Stimulated activated CD4-positive, alpha-beta T cell treated with anti-CD3 and anti-CD28 coated beads, Interleukin-4, amount 100 ng/mL, for 1 hour (primary cell): Measurements from ENCODE around the gene LBP.
"Not testable (repeated sequence)": the region's sequence is repeated elsewhere in the genome, so short reads cannot be mapped to it uniquely, and the experiment has no call there.

ENCODE experiments used
- DNase-seq: peaks from one replicate; pipeline ENCODE4 v3.0.0-alpha.2; 2020

The LBP gene

DNA sequence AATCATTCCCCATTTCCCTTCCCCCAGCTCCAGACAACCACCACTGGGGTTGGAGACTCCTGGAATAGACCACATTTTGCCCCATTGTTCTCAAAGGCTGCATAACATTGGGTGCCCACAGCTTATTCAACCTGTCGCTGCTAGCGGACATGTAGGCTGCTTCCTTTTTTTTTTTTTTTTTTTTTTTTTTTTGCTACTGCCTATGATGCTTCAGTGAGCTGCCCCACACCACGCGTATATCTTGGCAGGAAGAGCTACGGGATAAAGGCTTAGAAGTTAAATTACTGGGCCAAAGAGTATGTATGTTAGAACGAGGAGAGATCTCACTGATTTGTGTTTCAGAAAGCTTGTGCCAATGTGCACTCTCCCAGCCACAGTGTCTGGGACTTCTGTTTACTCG lies 7.0 kb downstream of the LBP start:
- no peak for DNase-seq

DNA sequence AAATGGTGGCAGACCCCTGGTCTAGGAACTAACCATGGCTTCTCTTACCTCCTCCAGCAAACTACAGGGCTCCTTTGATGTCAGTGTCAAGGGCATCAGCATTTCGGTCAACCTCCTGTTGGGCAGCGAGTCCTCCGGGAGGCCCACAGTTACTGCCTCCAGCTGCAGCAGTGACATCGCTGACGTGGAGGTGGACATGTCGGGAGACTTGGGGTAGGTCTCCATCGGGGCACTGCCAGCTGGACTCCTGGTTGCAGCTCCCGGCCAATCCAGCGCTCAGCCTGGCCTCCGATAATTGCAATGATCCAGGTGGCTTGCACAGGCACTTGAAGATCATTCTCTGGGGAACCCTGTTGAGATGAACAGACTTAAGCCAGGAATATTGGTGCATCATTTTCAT lies 7.9 kb downstream of the LBP start:
- no peak for DNase-seq

DNA sequence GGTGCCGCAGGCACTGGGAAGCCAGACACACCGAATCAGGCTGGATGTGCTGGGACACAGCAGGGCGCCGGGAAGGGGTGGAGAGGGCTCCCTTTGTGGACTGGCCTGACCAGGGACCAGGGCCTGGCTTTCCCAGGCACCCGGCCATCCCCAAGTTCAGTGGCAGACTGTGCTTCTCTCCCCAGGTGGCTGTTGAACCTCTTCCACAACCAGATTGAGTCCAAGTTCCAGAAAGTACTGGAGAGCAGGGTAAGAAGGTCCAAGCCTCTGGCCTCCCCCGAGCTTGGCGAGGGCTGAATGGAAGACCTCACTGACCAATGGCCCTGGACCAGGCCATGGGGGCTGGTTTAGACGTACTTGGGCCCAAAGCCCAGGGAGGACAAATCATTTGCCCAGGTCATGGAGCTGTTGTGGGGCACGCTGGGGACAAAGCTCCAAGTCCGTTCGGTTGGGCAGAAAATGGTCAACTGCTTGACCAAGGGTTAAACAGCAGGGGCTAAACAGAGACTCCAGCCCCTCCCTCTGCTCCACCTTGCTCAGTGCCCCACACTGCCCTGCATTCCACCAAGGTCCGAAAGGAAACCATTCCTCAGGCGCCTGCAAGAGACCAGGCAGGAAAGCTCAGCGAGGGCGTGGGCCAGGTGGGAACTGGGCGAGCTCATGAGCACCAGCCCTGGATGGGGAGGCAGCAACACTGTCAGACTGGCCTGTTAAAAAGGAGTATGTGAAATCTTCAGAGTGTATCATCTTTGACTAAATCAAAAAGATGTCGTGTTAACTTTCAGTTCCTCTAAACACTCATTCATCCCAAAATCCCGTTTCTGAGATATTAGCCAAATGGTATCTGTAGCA lies 9.1 kb downstream of the LBP start:
- no peak for DNase-seq

DNA sequence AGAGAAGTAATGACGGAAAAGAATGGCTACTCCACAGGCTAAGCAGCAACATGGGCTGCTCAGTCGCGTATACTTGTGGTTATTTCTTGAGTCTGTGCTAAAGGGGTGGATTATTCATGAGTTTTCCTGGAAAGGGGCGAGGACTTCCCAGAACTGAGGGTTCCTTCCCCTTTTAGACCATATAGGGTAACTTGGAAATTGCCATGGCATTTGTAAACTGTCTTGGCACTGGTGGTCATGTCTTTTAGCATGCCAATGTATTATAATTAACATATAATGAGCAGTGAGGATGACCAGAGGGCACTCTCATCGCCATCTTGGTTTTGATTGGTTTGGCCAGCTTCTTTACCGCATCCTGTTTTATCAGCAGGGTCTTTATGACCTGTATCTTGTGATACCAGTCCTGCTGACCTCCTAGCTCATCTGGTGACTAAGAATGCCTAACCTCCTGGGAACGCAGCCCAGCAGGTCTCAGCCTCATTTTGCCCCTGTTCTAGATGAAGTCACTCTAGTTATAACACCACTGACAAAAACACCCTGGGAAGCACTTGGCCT lies 11.4 kb downstream of the LBP start:
- no peak for DNase-seq

DNA sequence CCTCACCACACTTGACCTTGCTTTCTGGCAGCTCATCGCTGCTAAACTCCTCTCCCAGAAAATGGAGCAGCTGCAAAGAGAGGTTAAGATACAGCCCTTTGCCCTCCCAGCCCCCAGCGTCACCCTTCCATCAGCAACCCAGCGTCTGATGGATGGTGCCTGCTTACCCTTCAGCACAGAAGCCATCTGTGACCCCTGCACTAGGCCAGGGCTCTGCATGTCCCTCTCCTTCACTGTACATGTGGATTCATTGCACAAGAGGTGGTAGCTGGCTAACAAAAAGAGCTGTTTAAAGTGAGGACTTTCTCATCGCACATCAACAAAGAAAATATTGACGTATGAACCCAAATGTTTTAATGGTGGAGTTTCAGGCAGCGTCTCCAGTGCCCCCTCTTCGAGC lies 12.3 kb downstream of the LBP start:
- no peak for DNase-seq

DNA sequence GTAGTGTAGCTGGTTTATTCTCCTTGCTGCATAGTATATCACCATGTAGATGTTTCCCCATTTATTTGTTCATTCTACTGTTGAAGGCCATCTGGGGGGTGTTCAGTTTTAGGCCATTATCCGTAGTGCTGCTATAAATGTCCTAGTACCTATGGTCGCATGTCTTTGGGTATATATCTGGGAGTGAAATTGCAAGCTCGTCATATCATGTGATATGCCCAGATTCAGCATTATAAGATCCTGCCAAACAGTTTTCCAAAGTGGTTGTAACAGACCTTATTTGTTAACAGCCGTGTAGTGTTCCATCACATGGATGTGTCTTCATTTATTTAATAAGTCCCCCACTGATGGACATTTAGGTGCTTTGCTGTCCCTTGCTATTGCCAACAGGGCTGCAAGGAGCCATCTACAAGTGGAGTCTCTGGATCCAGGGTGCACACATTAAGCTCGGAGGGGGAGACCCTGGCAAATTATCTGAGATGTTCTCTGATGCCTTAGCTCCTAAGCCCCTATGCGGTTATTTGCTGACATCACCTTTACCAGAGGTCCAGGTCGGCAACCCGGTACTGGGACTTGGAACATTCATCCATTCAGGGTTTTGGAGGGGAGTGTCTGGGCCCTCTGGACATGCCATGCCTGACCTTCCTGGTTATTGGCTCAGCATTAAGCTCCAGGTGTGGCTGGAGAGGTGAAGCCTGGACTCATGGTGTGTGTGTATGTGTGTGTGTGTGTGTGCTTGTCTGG lies 16.9 kb downstream of the LBP start:
- DNase-seq: no peak

DNA sequence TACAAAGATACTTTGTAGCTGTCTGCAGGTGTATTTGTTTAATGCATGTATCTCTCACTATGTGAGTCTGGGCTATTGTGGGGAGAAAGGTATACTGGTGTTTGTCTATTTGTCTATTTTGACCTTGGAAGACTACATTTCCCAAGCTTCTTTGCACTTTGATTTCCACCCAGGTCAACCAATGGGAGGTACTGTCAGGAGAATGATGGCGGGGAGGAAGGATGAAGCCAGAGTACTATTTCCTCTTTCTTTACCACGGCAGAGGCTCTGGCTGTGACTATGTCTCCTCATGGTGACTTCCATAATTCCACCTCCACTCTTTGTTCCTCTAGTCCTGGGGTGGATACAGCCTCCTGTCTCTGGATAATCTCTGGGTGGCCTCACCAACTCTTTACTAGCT lies 23.1 kb downstream of the LBP start:
- DNase-seq: no peak

DNA sequence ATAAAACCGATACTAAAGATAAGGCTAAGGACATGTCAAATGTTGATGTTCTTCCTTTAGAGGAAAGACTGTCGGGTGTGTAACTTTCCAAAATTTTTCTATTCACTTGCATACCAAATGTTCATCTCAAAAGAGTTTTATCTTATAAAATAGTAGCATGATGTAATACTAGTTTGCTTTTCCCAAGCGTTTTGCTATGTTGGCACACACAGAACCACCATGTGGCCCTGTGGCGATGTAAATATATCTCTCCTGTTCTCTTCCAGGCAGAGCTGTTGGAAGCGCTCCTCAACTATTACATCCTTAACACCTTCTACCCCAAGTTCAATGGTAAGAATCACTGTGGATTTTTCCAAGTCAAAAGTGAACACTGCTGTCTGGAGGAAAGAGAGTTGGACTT lies 26.5 kb downstream of the LBP start:
- DNase-seq: no peak

DNA sequence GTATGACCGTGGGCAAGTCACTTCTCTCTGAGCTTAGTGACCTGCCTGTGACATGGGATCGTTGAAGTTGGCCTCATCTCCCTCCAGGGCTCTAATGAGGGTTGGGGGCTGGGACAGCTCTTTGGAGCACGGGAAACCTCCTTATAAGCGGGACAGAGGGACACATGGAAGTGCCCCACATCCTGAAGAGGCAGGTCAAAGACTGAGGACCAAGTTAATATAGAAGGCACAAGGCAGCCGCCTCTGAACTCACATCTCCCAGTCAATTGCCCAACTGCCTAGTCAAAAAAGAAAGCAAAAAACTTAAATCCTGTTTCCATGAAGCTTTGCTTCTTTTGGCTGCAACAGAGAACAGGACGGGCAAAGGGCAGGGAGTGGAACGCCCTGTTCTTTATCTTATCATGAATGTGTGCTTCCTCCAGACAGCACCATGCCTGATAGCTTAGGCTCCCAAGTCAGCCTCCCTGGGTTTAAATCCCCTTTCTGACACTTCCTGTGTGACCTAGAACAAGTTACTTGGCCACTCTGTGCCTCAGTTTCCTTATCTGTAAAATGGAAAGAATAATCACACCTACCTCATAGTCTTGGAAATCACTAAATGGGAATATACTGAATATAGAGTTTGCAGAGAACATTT lies 27.1 kb downstream of the LBP start:
- no peak for DNase-seq

DNA sequence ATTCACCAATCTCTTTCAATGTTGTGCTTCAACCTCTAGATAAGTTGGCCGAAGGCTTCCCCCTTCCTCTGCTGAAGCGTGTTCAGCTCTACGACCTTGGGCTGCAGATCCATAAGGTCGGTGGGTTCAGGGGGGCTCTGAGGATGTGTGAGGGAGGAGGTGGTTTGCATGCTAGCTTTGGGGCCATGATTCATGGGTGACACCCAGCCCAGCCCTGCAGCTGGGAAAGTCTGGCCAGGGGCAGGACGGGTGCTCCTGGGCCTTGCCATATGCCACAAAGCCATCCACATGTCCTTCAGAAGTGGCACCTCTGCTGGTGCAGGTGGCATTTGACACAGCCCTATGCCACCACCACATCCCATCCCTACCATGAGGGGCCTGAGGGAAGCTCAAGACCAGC lies 27.6 kb downstream of the LBP start:
- no peak for DNase-seq

DNA sequence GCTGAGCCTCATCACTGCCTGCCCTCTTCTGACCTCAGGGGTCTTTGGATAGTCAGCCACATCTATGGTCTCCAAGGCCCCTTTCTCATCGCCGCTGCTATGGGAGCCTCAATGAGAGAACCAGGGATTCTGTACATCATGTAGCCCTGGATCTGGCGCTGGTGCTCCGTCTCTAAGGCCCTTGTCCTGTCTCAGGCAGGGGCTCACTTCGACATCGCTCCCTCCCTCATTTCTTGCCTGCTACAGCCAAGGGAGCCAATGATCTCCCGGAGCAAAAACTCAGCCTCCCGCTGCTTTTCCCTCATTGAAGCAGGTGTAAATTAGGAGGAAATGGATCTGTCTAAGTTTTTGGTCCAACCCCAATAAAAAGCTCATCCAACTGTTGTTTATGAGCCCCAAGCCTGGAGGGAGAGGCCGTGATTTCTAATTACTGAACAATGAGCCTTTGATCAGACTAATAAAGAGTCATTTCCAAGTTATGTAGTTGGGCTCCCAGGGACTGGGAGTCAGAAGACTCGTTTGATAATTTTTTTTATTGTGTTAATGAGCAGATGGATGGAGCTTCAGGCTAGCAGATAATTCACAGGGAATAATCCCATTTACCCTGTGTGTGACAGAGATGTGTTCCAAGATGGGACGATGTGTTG lies 30.9 kb downstream of the LBP start:
- no peak for DNase-seq

DNA sequence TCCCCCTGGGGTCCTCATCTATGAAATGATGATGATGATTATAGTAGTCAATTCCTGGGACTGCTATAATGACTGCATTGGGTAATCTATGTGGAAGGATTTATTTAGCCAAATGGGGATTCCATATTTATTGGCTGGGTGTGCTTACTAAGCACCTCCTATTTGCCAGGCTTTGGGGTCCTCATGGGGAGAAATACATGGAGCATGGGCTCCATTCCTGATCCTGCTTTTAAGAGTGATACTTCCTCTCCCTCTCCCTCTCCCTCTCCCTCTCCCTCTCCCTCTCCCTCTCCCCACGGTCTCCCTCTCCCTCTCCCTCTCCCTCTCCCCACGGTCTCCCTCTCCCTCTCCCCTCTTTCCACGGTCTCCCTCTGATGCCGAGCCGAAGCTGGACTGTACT lies 31.6 kb downstream of the LBP start:
- not testable (repeated sequence) for DNase-seq

DNA sequence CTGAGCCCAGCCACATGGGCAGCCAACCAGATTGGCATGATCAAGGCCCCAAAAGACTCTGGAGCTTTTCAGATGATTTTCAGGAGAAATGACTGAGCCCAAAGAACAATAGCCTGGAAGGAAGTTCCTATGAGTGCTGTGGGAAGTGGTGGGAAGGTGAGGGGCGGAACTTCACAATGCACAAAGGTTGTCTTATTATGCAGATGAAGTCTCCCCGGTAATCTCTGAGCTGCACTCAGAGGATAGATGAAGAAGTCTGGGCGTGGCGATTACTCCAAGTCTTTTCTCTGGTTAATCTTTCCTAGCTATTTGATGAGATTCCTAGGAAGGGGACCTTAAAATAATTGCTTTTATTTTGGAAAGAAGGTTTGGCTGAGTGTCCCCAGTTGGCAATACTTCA lies 36.9 kb downstream of the LBP start:
- DNase-seq: no peak

DNA sequence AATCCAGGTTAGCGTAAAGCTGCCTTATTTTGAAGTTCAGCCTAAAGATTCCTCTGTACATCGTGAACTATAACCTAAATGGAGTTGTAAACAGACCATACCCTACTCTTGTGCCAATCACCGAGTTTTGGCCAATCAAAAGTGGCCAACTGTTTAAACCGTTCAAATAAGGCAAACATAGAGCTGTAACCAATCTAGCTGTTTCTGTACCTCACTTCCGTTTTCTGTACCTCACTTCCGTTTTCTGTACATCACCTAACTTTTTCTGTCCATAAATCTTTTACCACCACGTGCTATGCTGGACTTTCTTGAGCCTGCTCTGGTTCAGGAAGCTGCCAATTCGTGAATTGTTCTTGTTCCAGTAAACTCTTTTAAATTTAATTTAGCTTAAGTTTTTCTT lies 39.7 kb downstream of the LBP start:
- no peak for DNase-seq

DNA sequence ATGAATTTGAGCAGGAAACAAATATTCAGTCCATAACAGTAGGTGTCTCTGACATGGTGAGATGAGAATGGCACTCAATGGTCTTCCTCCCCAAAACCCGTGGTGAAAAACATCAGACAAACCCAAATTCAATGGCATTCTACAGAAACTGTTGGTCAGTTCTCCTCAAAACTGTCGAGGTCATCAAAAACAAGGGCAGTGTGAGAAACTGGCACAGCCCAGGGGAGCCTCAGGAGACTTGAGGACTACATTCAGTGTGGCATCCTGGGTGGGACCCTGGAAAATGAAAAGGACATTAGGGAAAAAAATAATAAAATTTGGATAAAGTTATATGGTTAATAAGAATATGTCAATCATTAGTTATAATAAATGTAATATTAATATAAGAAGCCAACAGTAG lies 40.6 kb downstream of the LBP start:
- no peak for DNase-seq

DNA sequence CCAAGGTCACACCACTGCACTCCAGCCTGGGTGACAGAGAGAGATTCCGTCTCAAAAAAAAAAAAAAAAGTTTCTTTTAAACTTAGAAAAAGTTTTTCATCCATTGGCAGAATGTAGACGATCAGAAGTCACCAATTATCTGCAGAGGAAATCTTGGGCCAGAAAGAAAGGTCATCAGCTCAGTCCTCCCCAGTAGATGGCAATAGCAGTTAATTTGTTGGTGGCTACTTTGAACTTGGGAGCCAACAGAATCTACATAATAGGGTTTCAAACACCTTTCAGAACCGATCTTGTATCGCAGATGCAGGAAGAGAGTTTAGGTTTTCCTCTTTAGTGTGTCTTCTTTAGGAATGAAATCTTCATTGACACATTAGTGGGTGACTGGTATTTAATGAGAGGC lies 41.7 kb downstream of the LBP start:
- no peak for DNase-seq

DNA sequence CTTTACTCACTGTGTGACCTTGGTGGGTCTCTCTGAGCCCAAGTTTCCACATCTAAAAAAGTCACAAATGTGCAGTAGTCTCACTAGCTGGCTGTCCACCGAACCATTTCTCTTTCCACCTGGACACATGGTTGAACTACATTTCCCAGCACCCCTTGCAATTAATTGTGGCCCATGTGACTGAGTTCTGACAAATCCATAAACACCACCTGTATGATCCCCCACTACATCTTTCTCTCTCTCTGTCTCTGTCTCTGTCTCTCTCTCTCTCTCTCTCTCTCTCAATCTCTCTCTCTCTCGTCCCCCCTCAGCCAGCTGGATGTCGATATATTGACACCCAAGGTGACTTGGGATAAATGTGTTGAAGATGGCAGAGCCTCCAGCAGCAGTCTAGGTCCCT lies 46.1 kb downstream of the LBP start:
- DNase-seq: no peak

DNA sequence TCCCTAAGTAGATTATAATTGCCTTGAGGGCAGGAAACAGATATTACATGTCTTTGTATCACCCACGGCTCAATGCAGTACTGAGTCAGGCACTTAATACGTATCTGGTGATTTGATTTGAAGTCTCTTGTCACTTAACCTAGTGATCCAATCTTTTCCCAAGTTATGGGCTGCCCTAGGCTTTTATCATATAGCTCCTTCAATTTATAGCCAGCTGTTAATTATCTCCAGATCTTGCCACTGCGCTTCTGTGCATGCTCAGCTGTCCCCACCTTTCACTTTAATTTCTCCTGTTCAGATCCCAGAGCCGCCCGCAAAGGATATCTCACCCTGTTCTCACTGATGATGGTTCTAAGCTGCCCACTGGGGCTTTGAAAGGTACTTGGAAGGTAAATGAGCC lies 47.0 kb downstream of the LBP start:
- no peak for DNase-seq

DNA sequence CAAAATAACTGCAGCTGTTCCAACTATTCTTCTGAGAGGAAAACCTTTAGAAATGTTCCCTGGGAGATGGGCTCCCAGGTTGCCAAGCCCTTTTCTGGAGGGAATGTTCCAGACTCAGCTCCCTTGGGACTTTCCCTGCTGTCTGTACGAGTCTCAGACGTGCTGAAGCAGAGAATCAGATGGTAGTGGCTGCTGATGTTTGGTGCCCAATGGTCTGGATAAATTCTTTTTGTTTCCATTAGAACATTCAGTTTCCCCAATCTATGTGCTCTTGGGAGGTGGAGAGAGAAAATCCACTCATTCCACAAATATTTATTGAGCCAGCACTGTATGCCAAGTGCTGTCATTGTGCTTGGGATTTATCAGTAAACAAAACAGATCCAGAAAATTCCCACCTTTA lies 48.9 kb downstream of the LBP start:
- DNase-seq: no peak

DNA sequence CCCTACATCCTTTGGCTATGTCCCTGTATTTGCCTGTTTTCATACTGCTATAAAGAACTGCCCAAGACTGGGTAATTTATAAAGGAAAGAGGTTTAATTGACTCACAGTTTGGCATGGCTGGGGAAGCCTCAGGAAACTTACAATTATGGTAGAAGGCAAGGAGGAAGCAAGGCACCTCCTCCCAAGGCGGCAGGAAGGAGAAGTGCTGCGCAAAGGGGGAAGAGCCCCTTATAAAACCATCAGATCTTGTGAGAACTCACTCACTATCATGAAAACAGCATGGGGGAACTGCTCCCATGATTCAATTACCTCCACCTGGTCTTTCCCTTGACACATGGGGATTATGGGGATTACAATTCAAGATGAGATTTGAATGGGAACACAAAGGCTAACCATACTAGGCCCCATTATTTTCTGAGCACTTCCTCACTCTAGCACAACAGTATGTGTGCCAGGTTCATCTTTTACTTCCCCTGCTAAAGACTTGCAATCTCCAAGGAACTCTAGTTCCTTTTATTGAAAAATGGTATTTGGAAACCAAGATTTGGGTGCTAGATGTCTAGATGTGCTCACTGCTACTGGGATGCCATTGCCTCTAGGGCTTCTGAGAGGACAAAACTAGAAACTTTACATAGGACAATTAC lies 49.6 kb downstream of the LBP start:
- not testable (repeated sequence) for DNase-seq

DNA sequence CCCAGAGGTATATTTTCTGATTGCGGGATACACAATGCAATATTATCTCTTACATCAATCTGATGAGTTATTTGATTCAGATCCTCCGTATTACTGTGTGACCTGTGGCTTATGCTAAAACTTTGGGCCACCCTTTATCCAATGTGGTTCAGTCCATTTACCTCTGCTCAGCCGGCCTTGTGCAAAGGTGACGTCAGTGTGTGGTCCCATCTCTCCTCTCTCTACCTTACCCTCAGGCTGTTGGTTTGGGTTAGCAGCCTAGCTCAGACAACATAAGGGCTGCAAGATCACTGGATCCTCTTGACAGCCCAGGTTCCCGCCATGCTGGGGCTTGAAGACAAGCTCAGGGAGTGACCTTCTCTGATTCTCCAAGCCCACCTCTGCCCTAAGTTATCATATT lies 55.8 kb downstream of the LBP start:
- no peak for DNase-seq

DNA sequence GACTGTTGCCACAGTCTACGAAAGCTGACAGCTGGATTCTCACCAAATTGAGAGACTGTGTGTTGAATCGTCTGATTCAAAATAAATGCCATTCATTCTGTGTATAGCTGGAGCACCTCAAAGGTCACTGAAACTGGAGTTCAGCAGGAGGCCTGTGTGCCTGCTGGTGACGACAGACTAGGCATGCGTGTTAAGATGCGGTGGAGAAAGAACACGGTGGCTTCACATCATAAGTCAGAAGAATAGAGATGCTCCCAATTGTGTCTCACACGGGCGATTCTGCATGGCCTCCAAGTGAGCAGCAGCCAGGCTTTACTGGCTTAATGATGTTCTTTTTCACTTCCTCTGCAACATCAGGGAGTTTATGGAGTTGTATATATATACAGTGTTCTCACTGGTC lies 56.5 kb downstream of the LBP start:
- DNase-seq: no peak

DNA sequence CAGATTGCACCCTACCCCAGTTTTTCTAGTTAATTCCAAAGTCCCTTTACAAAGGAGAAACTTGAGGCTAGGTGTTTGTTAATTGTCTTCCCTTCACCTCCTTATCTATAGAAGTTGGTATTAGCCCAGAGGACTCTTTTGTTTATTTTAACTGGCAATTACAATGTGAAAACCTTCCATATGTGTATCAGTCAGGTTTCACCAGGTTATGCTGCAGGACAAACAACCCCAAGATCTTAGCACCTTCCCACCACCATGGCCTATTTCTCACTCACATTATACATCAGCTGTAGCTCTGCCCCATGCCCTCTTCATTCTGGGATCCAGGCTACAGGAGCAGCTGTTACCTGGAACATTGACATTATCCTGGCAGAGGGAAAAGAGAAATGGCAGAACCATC lies 57.7 kb downstream of the LBP start:
- DNase-seq: no peak
